ENCODE data around the gene FBXO36.
"Not testable (repeated sequence)": the region's sequence is repeated elsewhere in the genome, so short reads cannot be mapped to it uniquely, and the experiment has no call there.

The FBXO36 gene

GRCh38 chr2:229956491-229956890, 34.2 kb downstream of the FBXO36 start:
- FAIRE-seq = no peak
- DNase-seq (ENCODE audit: insufficient read length, low spot score) = no peak

- not testable (repeated sequence) for FAIRE-seq; DNase-seq (ENCODE audit: insufficient read length, low spot score)
These were observed 41.3 kb downstream of the FBXO36 start for GRCh38 chr2:229963596-229963995.

DNA sequence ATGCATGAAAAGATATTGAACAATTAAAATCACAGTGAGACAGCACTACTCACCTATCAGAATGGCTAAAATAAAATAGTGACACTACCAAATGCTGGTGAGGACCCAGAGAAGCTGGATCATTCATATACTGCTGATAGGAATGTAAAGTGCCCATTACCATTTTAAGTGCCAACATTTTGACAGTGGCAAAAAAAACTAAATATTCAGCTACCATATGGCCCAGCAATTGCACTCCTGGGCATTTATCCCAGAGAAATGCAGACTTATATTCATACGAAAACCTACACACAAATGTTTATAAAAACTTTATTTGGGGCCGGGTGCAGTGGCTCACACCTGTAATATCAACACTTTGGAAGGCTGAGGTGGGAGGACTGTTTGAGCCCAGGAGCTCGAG, 47.6 kb downstream of the FBXO36 start:
- FAIRE-seq = no peak
- no peak for DNase-seq (ENCODE audit: insufficient read length, low spot score)

GRCh38 chr2:229970406-229970805, 48.1 kb downstream of the FBXO36 start:
- FAIRE-seq (no peak), DNase-seq (ENCODE audit: insufficient read length, low spot score) (no peak)

- DNase-seq (ENCODE audit: insufficient read length, low spot score) (no peak), FAIRE-seq (no peak)
These were observed 49.0 kb downstream of the FBXO36 start for GRCh38 chr2:229971298-229971790.

GRCh38 chr2:229974266-229974665, 52.0 kb downstream of the FBXO36 start:
- DNase-seq (ENCODE audit: insufficient read length, low spot score) (peak; percentile 10), FAIRE-seq (no peak)

- DNase-seq (ENCODE audit: insufficient read length, low spot score) (peak; percentile 61), FAIRE-seq (no peak)
These were observed 58.3 kb downstream of the FBXO36 start for GRCh38 chr2:229980431-229981184.

DNA sequence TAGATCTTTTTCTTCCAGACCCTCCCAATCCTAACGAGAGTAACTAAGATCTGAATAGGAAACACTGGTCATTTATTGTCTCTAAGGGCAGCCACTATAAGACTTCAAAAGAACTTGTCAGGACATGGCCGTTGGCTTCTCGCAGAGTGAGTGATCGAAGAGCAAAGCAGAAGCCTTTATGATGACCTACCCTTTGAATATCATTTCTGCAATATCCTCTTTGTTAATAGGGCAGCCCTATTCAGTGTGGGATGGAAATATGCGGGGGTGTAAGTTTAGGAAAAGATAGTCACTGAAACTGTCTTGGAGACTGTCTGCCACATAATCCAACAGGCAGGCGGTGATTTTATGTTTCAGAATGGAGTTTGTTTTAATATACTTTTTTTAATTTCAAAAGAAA, 70.9 kb downstream of the FBXO36 start:
- FAIRE-seq = no peak
- DNase-seq (ENCODE audit: insufficient read length, low spot score) = no peak

- DNase-seq (ENCODE audit: insufficient read length, low spot score) (no peak), FAIRE-seq (no peak)
These were observed 74.0 kb downstream of the FBXO36 start for GRCh38 chr2:229996320-229996719.

DNA sequence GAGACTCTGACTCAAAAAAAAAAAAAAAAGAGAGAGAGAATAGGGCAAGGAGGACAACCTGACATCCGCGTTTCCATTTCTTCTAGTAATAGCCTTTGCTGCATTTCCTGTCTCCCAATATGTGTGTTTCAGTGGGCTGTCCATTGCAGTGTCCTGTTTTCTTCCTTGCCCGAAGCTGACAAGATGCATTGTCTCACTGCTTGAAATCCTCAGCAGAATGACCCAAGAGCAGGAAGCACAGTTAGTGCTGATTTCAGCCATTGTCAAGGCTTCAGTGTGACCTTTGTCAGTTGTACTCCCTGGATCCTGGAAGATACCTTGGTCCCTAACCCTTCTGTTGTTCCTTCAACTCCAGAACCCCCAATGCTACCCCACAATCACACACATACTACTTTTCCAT, 75.3 kb downstream of the FBXO36 start:
- DNase-seq (ENCODE audit: insufficient read length, low spot score) (no peak), FAIRE-seq (no peak)

- no peak for FAIRE-seq
- DNase-seq (ENCODE audit: insufficient read length, low spot score) = no peak
These were observed 78.0 kb downstream of the FBXO36 start for GRCh38 chr2:230000118-230000841.

DNA sequence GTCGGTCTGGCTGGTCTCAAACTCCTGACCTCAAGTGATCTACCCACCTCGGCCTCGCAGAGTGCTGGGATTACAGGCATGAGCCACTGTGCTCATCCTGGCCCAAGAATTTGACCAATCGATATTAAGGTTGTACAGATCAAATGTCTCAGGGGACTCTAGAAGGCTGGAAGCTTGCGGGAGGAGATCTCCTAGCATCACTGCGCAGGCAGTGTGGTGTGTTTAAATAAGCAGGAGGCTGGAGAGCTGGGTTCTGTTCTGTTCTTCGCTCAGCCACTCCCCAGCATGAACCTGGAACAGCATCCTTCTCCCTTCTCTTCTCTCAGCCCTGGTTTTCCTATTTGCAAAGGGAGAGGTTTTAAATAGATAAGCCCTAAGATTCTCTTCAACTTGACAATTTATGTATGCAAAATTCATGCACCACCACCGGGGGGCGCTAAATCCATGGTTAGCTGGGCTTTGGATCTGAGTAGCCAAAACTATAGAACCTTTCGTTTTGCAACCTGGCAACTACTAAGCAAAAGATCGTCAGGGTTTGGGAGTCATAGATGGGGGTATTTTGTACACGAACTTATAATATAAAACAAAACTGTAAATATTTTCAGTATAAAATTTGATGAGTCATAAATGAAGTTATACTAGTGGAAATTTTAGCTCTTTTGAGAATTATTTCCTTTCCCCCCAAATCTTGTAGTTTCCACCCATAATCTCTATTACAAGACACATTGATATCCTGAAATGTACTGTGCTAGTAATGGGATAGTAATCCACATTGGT, 85.8 kb downstream of the FBXO36 start:
- peak; percentile 38 for FAIRE-seq
- peak; percentile 64 for DNase-seq (ENCODE audit: insufficient read length, low spot score)

DNA sequence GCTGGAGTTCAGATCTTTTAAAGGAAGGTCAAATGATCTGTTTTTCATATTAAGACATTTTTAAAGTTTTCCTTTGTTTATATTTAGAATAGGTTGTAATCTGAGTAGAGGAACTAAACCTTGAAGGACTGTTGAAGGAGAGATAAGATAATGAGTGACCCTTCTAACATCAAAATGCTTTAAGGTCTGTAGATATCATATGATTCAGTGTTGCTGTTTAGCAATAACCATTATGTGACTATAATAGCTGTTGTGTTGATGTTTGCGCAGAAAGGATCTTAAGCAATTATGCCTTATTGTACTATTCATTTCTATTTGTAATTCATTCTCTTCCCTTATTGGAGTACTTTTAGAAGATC, 86.4 kb downstream of the FBXO36 start:
- no peak for FAIRE-seq

DNA sequence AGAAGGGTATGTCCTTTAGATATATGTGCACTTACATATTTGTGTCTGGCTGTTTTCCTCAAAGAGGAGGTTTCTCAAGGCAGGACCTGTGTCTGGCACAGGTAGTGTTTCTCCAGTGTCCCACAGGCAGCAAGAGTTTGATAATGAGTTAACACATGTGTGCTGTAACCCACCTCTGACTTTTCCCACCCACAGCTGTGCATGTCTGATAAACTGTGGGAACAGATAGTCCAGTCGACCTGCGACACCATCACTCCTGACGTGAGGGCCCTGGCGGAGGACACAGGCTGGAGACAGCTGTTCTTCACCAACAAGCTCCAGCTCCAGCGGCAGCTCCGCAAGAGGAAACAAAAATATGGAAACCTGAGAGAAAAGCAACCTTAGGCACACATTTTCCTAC, 88.2 kb downstream of the FBXO36 start:
- DNase-seq (ENCODE audit: insufficient read length, low spot score) (no peak), FAIRE-seq (no peak)

More for the DNA sequence above, 86.4 kb downstream of the FBXO36 start:
- DNase-seq (ENCODE audit: insufficient read length, low spot score) = no peak

GRCh38 chr2:230011617-230012016, 89.3 kb downstream of the FBXO36 start:
- FAIRE-seq (no peak), DNase-seq (ENCODE audit: insufficient read length, low spot score) (no peak)

DNA sequence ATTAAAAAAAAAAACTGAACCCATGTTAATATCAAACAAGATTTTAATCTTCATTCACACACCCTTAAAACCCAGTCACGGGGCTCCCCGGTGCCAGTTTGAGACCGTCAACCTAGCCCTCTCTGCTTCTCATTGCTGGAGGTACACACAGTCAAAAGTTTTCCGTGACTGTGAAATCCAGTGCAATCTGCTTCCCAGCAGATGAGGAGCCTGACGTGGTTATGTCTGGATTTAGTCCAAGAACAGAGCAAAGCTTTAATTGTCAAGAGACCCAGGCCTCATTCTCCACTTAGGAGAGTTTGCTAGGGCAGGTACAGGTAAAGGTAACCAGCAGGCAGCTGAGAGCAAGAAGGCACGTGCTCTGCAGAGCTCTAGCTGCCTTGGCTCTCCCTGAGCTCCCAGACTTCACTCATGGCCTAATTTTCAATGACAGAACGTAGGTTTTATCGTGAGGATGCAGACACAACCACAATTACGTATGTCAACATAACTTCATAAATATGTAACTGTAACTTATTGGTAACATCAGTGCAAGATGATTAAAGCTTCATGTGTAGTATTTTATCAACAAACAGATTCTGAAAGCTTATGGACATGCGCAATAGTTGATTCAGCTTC, 90.1 kb downstream of the FBXO36 start:
- FAIRE-seq (no peak), DNase-seq (ENCODE audit: insufficient read length, low spot score) (no peak)

- DNase-seq (ENCODE audit: insufficient read length, low spot score) (no peak), FAIRE-seq (no peak)
These were observed 94.5 kb downstream of the FBXO36 start for GRCh38 chr2:230016844-230017243.

DNA sequence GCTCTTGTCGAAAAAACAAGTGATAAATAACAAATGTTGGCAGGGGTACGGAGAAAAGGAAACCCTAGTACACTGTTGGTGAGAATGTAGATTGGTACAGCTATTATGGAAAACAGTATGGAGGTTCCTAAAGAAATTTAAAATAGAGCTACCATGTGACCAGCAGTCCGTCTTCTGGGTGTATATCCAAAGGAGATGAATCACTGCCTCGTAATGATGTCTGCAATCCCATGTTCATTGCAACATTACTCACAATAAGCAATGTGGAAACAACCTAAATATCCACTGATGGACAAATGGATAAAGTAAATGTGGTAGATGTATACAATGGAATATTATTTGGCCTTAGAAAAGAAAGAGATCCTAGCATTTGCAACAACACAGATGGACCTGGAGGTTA, 95.8 kb downstream of the FBXO36 start:
- DNase-seq (ENCODE audit: insufficient read length, low spot score) (no peak), FAIRE-seq (no peak)

DNA sequence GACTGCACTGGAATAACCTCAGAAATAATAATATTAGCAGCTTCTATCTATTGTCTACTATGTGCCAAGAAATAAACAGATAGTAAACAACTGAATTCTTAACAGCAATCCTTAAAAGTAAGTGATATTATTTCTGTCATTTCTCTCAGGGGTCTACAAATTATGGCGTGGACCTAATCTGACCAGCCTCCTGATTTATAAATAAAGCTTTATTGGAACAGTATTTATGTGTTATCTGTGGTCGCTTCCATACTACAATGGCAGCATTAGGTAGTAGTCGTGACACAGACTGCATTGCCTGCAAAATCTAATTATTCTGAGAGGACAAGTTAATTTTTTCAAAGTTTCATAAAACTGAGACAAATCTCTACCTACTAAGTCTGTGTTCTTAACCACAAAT, 97.4 kb downstream of the FBXO36 start:
- DNase-seq (ENCODE audit: insufficient read length, low spot score) = no peak
- FAIRE-seq = no peak

DNA sequence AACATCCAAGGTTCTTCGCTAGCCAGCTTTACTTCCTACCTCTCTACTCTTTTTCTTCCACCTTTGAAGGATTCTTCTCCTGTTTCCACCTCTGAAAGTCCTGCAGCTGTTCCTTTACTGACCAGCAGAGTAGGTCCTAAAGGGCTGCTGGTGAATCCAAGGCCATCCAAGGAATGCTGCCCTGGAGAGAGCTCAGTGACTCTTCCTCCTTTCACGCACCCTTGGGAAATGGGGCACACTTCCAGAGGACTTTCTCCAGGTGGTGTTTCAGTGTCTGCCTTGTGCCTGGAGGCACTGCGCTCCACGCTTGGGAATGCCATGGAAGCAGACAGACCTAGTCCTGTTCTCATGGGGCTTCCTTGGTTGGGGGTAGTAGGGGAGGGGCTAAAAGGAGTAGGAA, 101.0 kb downstream of the FBXO36 start:
- FAIRE-seq = no peak
- DNase-seq (ENCODE audit: insufficient read length, low spot score) = no peak

- no peak for FAIRE-seq
- no peak for DNase-seq (ENCODE audit: insufficient read length, low spot score)
These were observed 119.9 kb downstream of the FBXO36 start for GRCh38 chr2:230042195-230042594.
